Stimulated activated CD8-positive, alpha-beta memory T cell treated with anti-CD3 and anti-CD28 coated beads, Interleukin-15, amount 100 ng/mL, for 1 hour (primary cell): ENCODE data around the gene FUT1.
"Not testable (repeated sequence)": the region's sequence is repeated elsewhere in the genome, so short reads cannot be mapped to it uniquely, and the experiment has no call there.

Source experiments
- DNase-seq: peaks from one replicate; pipeline ENCODE4 v3.0.0-alpha.2; 2020; ENCODE audit warnings: low read depth

The FUT1 gene

GRCh38 chr19:48768171-48768753 is 15.8 kb upstream of the FUT1 start:
- DNase-seq, result not testable (repeated sequence)

GRCh38 chr19:48765816-48766215 is 13.4 kb upstream of the FUT1 start:
- not testable (repeated sequence) for DNase-seq

GRCh38 chr19:48760504-48761205 is 8.2 kb upstream of the FUT1 start:
- no peak for DNase-seq

- DNase-seq, result no peak
Measured at GRCh38 chr19:48757741-48758144, 5.3 kb upstream of the FUT1 start.

- no peak for DNase-seq
Measured at GRCh38 chr19:48757089-48757675, 4.7 kb upstream of the FUT1 start.

- no peak for DNase-seq
Measured at GRCh38 chr19:48756686-48757085, 4.2 kb upstream of the FUT1 start.

GRCh38 chr19:48756212-48756611 is 3.8 kb upstream of the FUT1 start:
- no peak for DNase-seq

- DNase-seq, result no peak
Measured at GRCh38 chr19:48755787-48756186, 3.3 kb upstream of the FUT1 start.

GRCh38 chr19:48755084-48755641 is 2.7 kb upstream of the FUT1 start, which contains the start of gene FGF21:
FGF21 (plus strand) TSS chr19:48755524; CDS start chr19:48756237, 713 bp downstream.
- no peak for DNase-seq

GRCh38 chr19:48751845-48752495 is 471 bp downstream of the FUT1 start:
- DNase-seq, result no peak

GRCh38 chr19:48750771-48751504 is 1.5 kb downstream of the FUT1 start:
- no peak for DNase-seq

GRCh38 chr19:48750351-48750750 is 2.1 kb downstream of the FUT1 start:
- DNase-seq, result no peak

GRCh38 chr19:48749571-48750198 is 2.8 kb downstream of the FUT1 start:
- no peak for DNase-seq

GRCh38 chr19:48746738-48747575 is 5.5 kb downstream of the FUT1 start, which contains the start of gene IZUMO1:
IZUMO1 (minus strand) TSS chr19:48746909; CDS start chr19:48745859, 1,050 bp downstream.
- no peak for DNase-seq

GRCh38 chr19:48746110-48746509 is 6.3 kb downstream of the FUT1 start:
- no peak for DNase-seq

- no peak for DNase-seq
Measured at GRCh38 chr19:48745208-48745995, 7.0 kb downstream of the FUT1 start.

- DNase-seq, result no peak
Measured at GRCh38 chr19:48742096-48742495, 10.3 kb downstream of the FUT1 start.

- DNase-seq, result no peak
Measured at GRCh38 chr19:48741129-48741999, 11.1 kb downstream of the FUT1 start.
